WTC11 (cell line): ENCODE data around the gene CYGB. TPM values are rescaled to one million over a fixed set of nuclear protein-coding genes. Genes with fewer than 3 reads are reported as not detected.

Experiments
- ATAC-seq: fragments of 200-7000 bp; cut with Tn5 transposase; 2 replicates; pipeline ENCODE4 v1.10.0; 2021; ENCODE audit warnings: mild to moderate bottlenecking, moderate library complexity
- CTCF ChIA-PET: fragments of 300-600 bp; sonication (Branson Sonifier 250); formaldehyde crosslinking; loops from one replicate; lab custom pipeline; 2021; ENCODE audit warnings: antibody characterized with exemption; lab: Charles Lee
- POLR2A ChIA-PET: fragments of 350-600 bp; sonication (Branson Sonifier 250); formaldehyde crosslinking; loops from one replicate; lab custom pipeline; 2021; ENCODE audit warnings: antibody characterized with exemption; lab: Charles Lee
- DNase-seq: peaks from one replicate; pipeline ENCODE4 v3.0.0; 2021; ENCODE audit warnings: low spot score
- H3K27ac Mint-ChIP-seq: 2 replicates; pipeline ENCODE4 v1.8.0; 2021; ENCODE audit warnings: mixed read lengths
- H3K27me3 Mint-ChIP-seq: 2 replicates; pipeline ENCODE4 v1.8.0; 2021; ENCODE audit warnings: low read depth, mild to moderate bottlenecking, moderate library complexity, mixed read lengths
- H3K36me3 Mint-ChIP-seq: 2 replicates; pipeline ENCODE4 v1.8.0; 2021; ENCODE audit warnings: mixed read lengths
- H3K4me1 Mint-ChIP-seq: 2 replicates; pipeline ENCODE4 v1.8.0; 2022; ENCODE audit warnings: mixed read lengths
- H3K4me3 Mint-ChIP-seq: 2 replicates; pipeline ENCODE4 v1.8.0; 2021; ENCODE audit warnings: mild to moderate bottlenecking, moderate library complexity, mixed read lengths
- H3K9me3 Mint-ChIP-seq: 2 replicates; pipeline ENCODE4 v1.8.0; 2021; ENCODE audit warnings: mixed read lengths
- ESRRA ChIP-seq: sonication (generic); formaldehyde crosslinking; IDR thresholded peaks from 2 replicates; pipeline ENCODE4 v1.8.1; 2022; ENCODE audit warnings: mild to moderate bottlenecking, missing genetic modification reagents, borderline replicate concordance
- ETV6 ChIP-seq: sonication (generic); formaldehyde crosslinking; IDR thresholded peaks from 2 replicates; pipeline ENCODE4 v1.8.1; 2022; ENCODE audit warnings: mild to moderate bottlenecking, missing genetic modification reagents
- HMGA2 ChIP-seq: fragments of 250-450 bp; sonication (Bioruptor Pico); IDR thresholded peaks from 2 replicates; pipeline ENCODE4 v1.4.0; 2021; ENCODE audit warnings: mild to moderate bottlenecking, moderate library complexity
- JAZF1 ChIP-seq: fragments of 250-450 bp; sonication (Bioruptor Pico); IDR thresholded peaks from 2 replicates; pipeline ENCODE4 v1.9.0; 2021; ENCODE audit warnings: moderate library complexity, mild to moderate bottlenecking, inconsistent platforms
- NR1H2 ChIP-seq: sonication (generic); formaldehyde crosslinking; IDR thresholded peaks from 2 replicates; pipeline ENCODE4 v1.9.0; 2021; ENCODE audit warnings: mild to moderate bottlenecking, moderate library complexity, missing genetic modification reagents
- PRRX2 ChIP-seq: fragments of 250-450 bp; sonication (Bioruptor Pico); IDR thresholded peaks from 2 replicates; pipeline ENCODE4 v1.8.0; 2021; ENCODE audit warnings: mild to moderate bottlenecking
- RORB ChIP-seq: fragments of 250-450 bp; sonication (Bioruptor Pico); IDR thresholded peaks from 2 replicates; pipeline ENCODE4 v1.9.0; 2021; ENCODE audit warnings: mild to moderate bottlenecking
- TEAD1 ChIP-seq: sonication (generic); formaldehyde crosslinking; IDR thresholded peaks from 2 replicates; pipeline ENCODE4 v1.8.0; 2022; ENCODE audit warnings: mild to moderate bottlenecking, missing genetic modification reagents
- TEAD4 ChIP-seq: sonication (generic); formaldehyde crosslinking; IDR thresholded peaks from 2 replicates; pipeline ENCODE4 v1.8.0; 2022; ENCODE audit warnings: mild to moderate bottlenecking, missing genetic modification reagents
- ZMAT4 ChIP-seq: fragments of 250-450 bp; sonication (Bioruptor Pico); IDR thresholded peaks from 2 replicates; pipeline ENCODE4 v1.9.0; 2021; ENCODE audit warnings: mild to moderate bottlenecking
- ZNF121 ChIP-seq: sonication (generic); formaldehyde crosslinking; IDR thresholded peaks from 2 replicates; pipeline ENCODE4 v1.8.0; 2023; ENCODE audit warnings: missing genetic modification reagents
- ZNF219 ChIP-seq: sonication (generic); formaldehyde crosslinking; IDR thresholded peaks from 2 replicates; pipeline ENCODE4 v1.8.0; 2023; ENCODE audit warnings: missing genetic modification reagents, mild to moderate bottlenecking, borderline replicate concordance
- ZNF317 ChIP-seq: sonication (generic); formaldehyde crosslinking; IDR thresholded peaks from 2 replicates; pipeline ENCODE4 v1.8.1; 2023; ENCODE audit warnings: low read depth, mild to moderate bottlenecking, moderate library complexity, missing genetic modification reagents, borderline replicate concordance
- total RNA-seq: library from RNA; stranded (reverse); gene quantifications from 3 replicates; pipeline ENCODE4 v1.2.3, GENCODE V29; 2021
- TF ChIP-seq, protein P1 (sequence below): fragments of 250-450 bp; sonication (Bioruptor Pico); IDR thresholded peaks from 2 replicates; pipeline ENCODE4 v1.9.0; 2021; ENCODE audit warnings: mild to moderate bottlenecking, borderline replicate concordance
- TF ChIP-seq, protein P2 (sequence below): sonication (generic); formaldehyde crosslinking; conservative IDR thresholded peaks from 2 replicates; pipeline ENCODE4 v1.8.1; 2023; ENCODE audit warnings: mild to moderate bottlenecking, low read depth, missing genetic modification reagents, moderate library complexity
- TF ChIP-seq, protein P3 (sequence below): sonication (generic); formaldehyde crosslinking; IDR thresholded peaks from 2 replicates; pipeline ENCODE4 v1.8.1; 2022; ENCODE audit warnings: low read depth, mild to moderate bottlenecking, moderate library complexity, missing genetic modification reagents, borderline replicate concordance
- TF ChIP-seq, protein P4 (sequence below): sonication (generic); formaldehyde crosslinking; IDR thresholded peaks from 2 replicates; pipeline ENCODE4 v1.8.1; 2023; ENCODE audit warnings: mild to moderate bottlenecking, missing genetic modification reagents
- TF ChIP-seq, protein P5 (sequence below): sonication (generic); formaldehyde crosslinking; IDR thresholded peaks from 2 replicates; pipeline ENCODE4 v1.8.0; 2022; ENCODE audit warnings: mild to moderate bottlenecking, missing genetic modification reagents

Gene CYGB
- total RNA-seq, 1 experiment from 2014 or later: 3.6 TPM

DNA sequence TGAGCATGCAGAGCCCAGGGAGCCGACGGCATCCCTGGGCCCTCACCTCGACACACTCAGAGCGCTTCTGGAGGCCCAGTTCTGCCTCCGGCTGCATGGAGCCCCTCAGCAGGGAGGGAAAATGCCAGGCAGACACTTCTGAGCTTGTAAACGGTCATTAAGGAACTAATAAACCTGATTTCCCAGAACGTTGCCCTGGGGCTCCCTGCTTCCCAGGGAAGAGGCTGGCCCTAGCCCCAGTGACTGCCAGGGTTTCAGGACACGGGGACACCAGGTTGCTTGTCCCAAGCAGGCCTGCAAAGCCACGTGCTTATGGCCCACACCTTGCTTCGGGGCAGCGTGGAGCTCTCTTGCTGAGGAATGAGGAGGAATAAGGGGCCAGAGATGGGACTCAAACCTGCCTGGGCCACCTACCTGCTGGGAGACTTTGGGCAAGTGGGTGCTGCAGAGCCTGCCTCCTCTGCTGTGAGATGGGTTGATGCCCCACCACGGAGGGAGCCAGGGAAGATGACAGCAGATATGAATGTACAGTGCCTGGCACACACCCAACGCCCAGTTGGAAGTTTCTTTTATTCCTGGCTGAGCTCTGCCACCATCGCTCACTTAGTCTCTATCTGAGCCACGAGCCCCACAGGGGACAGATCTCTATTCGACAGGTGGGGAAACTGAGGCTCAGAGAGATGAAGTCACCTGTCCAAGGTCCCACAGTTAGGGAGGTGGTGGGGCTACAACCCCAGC is 41.7 kb downstream of the CYGB start (continued):
- TF ChIP-seq, protein P1, sequence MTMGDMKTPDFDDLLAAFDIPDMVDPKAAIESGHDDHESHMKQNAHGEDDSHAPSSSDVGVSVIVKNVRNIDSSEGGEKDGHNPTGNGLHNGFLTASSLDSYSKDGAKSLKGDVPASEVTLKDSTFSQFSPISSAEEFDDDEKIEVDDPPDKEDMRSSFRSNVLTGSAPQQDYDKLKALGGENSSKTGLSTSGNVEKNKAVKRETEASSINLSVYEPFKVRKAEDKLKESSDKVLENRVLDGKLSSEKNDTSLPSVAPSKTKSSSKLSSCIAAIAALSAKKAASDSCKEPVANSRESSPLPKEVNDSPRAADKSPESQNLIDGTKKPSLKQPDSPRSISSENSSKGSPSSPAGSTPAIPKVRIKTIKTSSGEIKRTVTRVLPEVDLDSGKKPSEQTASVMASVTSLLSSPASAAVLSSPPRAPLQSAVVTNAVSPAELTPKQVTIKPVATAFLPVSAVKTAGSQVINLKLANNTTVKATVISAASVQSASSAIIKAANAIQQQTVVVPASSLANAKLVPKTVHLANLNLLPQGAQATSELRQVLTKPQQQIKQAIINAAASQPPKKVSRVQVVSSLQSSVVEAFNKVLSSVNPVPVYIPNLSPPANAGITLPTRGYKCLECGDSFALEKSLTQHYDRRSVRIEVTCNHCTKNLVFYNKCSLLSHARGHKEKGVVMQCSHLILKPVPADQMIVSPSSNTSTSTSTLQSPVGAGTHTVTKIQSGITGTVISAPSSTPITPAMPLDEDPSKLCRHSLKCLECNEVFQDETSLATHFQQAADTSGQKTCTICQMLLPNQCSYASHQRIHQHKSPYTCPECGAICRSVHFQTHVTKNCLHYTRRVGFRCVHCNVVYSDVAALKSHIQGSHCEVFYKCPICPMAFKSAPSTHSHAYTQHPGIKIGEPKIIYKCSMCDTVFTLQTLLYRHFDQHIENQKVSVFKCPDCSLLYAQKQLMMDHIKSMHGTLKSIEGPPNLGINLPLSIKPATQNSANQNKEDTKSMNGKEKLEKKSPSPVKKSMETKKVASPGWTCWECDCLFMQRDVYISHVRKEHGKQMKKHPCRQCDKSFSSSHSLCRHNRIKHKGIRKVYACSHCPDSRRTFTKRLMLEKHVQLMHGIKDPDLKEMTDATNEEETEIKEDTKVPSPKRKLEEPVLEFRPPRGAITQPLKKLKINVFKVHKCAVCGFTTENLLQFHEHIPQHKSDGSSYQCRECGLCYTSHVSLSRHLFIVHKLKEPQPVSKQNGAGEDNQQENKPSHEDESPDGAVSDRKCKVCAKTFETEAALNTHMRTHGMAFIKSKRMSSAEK (CRISPR knock-in tag): no peak
- TF ChIP-seq ZMAT4 (CRISPR knock-in tag) (no peak), JAZF1 (CRISPR knock-in tag) (no peak), NR1H2 (no peak), ZNF121 (no peak)
- TF ChIP-seq, protein P2, sequence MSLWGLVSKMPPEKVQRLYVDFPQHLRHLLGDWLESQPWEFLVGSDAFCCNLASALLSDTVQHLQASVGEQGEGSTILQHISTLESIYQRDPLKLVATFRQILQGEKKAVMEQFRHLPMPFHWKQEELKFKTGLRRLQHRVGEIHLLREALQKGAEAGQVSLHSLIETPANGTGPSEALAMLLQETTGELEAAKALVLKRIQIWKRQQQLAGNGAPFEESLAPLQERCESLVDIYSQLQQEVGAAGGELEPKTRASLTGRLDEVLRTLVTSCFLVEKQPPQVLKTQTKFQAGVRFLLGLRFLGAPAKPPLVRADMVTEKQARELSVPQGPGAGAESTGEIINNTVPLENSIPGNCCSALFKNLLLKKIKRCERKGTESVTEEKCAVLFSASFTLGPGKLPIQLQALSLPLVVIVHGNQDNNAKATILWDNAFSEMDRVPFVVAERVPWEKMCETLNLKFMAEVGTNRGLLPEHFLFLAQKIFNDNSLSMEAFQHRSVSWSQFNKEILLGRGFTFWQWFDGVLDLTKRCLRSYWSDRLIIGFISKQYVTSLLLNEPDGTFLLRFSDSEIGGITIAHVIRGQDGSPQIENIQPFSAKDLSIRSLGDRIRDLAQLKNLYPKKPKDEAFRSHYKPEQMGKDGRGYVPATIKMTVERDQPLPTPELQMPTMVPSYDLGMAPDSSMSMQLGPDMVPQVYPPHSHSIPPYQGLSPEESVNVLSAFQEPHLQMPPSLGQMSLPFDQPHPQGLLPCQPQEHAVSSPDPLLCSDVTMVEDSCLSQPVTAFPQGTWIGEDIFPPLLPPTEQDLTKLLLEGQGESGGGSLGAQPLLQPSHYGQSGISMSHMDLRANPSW (CRISPR knock-in tag): no peak
- TF ChIP-seq, protein P3, sequence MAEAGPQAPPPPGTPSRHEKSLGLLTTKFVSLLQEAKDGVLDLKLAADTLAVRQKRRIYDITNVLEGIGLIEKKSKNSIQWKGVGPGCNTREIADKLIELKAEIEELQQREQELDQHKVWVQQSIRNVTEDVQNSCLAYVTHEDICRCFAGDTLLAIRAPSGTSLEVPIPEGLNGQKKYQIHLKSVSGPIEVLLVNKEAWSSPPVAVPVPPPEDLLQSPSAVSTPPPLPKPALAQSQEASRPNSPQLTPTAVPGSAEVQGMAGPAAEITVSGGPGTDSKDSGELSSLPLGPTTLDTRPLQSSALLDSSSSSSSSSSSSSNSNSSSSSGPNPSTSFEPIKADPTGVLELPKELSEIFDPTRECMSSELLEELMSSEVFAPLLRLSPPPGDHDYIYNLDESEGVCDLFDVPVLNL (CRISPR knock-in tag): no peak

DNA sequence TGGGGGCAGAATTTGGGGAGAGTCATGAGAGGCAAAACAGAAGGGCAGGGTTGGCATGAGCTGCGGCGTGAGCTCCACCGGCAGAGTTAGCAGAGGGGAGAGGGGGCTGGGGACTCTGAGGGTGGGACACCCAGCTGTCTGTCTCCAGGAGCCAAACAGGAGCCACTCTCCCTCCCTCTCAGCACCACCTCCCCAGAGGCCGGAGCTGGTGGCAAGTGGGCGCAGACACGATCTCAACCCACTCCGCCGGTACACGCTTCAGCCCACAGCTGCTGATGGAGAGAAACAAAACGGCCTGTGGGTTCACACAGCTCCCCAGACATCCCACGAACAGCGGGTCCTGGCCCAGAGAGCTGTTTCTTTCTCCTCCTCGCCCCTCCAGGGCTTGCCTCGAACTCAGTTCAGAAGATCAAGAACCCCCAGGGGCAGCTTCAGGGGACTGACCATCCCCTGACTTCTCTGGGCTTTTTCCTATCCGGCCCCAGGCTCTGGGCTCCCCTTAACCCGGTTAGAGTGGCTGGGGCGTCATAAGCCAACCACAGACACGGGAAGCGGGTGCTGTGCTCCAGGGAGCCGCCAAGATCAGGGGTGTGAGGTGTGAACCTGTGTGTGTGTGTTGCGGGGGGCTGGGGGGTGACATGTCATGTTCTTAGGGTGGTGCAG is 43.9 kb downstream of the CYGB start:
- Mint-ChIP-seq H3K4me3 (no peak overlapping the region), H3K36me3 (no peaks in the 10 kb centered on the region), H3K27me3 (no peaks in the 10 kb centered on the region), H3K4me1 (peaks cover 31% of the 10 kb centered on the region), H3K9me3 (no peaks in the 10 kb centered on the region), H3K27ac (no peak overlapping the region)
- ATAC-seq (no peak), DNase-seq (no peak)
- TF ChIP-seq ZNF219 (CRISPR knock-in tag): no peak
- no peak for TF ChIP-seq ZNF317 (CRISPR knock-in tag)
- TF ChIP-seq RORB (CRISPR knock-in tag): no peak
- TF ChIP-seq PRRX2 (CRISPR knock-in tag): no peak
- TF ChIP-seq TEAD4 (CRISPR knock-in tag): no peak
- TF ChIP-seq TEAD1 (CRISPR knock-in tag): no peak
- TF ChIP-seq NR1H2: no peak
- TF ChIP-seq, protein P4, sequence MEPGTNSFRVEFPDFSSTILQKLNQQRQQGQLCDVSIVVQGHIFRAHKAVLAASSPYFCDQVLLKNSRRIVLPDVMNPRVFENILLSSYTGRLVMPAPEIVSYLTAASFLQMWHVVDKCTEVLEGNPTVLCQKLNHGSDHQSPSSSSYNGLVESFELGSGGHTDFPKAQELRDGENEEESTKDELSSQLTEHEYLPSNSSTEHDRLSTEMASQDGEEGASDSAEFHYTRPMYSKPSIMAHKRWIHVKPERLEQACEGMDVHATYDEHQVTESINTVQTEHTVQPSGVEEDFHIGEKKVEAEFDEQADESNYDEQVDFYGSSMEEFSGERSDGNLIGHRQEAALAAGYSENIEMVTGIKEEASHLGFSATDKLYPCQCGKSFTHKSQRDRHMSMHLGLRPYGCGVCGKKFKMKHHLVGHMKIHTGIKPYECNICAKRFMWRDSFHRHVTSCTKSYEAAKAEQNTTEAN (CRISPR knock-in tag): no peak
- no peak for TF ChIP-seq HMGA2 (CRISPR knock-in tag)
- no peak for TF ChIP-seq ETV6
- no peak for TF ChIP-seq ESRRA (CRISPR knock-in tag)
- TF ChIP-seq, protein P5, sequence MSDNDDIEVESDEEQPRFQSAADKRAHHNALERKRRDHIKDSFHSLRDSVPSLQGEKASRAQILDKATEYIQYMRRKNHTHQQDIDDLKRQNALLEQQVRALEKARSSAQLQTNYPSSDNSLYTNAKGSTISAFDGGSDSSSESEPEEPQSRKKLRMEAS (CRISPR knock-in tag): no peak
- ChIA-PET CTCF (interaction anchor here (0.5 to 2.9 kb wide), 17 partner anchors 10 to 589 kb away, joined by 3 to 16 read pairs (median 5); partner anchors contain the start of genes AANAT, MRPL38 and UBE2O), POLR2A (no interaction called here)
